GM18861 (cell line): Measurements from ENCODE around the gene STPG2.

Source experiments
- ATAC-seq: cut with Tn5 transposase; IDR thresholded peaks from one replicate; pipeline ENCODE4 v1.9.1; 2021; ENCODE audit not compliant: unreplicated experiment

STPG2 gene

DNA sequence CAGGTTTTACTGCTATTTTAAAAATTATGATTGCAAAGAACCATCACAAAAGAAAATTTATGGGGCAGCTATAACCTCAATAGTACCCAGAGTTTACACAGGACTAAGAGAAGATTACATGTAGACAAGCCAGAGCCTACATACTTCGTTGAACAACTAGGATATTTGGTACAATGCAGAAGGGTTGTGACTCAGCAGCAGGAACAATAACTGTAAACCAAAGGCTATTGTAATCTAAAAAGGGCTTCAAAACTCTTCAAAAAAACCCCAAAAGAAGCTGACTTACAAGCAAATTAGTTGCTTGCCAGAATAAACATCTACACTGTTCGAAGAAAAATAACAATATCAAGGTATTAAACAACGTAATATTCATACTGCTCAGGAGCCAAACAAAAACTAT lies 618.0 kb downstream of the STPG2 start:
- no peak for ATAC-seq

DNA sequence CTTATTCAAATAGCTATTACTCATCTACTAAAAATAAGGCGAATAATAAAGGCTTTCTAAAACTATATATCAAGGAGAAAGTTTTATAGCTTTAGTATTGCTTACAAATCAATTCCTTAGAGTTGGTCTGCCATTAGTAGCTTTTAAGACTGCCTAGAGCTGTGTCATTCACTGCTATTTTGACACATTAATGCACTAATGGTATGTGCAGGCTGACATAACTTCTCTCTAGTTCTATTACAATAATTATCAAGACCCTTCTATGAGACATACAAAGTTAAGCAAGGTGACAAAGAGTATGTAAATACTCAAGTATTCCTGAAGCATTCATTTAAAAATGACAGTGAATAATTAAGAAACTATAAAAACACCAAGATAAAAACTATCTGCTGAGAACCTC lies 625.3 kb downstream of the STPG2 start:
- no peak for ATAC-seq

DNA sequence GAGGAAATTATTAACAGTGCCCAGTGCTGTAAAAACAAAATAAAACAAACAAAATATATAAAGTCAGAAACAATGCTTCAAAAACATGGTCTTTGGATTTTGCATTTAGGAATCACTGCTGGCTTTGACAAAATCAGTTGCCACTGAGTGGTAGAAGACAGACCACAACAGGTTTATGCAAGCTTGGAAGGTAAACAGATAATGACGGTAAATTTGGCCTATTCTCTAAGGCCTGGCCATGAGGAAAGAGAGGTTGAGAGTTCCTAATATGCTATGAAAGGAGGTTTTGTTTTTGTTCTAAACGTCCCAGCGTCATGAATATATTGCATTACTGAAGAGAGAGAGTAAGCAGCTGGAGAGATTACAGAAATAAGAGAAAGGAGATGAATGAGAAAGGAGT lies 629.4 kb downstream of the STPG2 start:
- ATAC-seq = no peak
